Measurements from ENCODE around the gene DGCR6. TPM values are rescaled to one million over a fixed set of nuclear protein-coding genes. Genes with fewer than 3 reads are reported as not detected.
"Not testable (repeated sequence)": the region's sequence is repeated elsewhere in the genome, so short reads cannot be mapped to it uniquely, and the experiment has no call there.

Gene DGCR6
- total and polyA plus RNA-seq, 2 experiments from 2014 or later: 0.86 to 3.0 TPM

DNA sequence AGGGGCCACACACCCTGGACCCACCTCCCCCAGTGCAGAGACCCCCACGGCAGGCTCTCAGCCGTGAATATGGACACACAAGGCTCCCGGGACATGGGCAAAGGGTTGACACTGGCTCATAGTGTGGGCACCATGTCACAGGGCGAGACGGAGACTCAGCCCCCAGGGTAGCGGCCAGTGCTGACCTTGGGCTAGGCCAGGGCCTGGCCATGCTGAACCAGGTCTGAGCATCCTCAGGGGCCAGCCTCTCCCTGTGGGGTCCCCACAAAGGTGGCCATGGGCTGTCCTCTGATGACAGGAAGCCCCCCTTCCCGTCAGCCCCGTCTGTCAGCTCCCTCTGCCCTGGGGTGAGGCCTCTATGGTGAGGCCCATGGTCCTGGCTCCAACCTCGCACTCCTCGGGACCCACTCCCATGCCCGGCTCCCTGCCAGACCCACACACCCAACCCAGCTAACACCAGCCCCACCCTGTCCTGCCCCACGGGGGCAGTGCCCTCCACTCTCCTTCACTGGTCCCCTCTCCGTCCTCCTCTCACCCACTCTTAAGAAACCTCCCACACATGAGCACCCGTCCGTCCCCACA is 49.0 kb downstream of the DGCR6 start:
- Histone ChIP-seq H3K79me2 (ENCODE audit: insufficient read depth) (no peaks in the 10 kb centered on the region), H3K27me3 (replicated peaks; ENCODE audit: insufficient read depth) (peaks cover 6% of the 10 kb centered on the region; the same call in 1 of the 2 replicates), H3K4me1 (ENCODE audit: insufficient read depth) (no peaks in the 10 kb centered on the region), H2AFZ (no peak overlapping the region), H3K4me2 (ENCODE audit: unreplicated experiment) (no peak overlapping the region), H3K36me3 (ENCODE audit: low read depth) (no peaks in the 10 kb centered on the region), H3K9ac (no peak overlapping the region), H3K9me3 (ENCODE audit: low read depth) (no peaks in the 10 kb centered on the region), H3F3A (ENCODE audit: insufficient read depth) (no peaks in the 10 kb centered on the region), H4K20me1 (ENCODE audit: insufficient read depth) (no peaks in the 10 kb centered on the region), H3K27ac (no peak overlapping the region), H3K9me2 (ENCODE audit: insufficient read depth) (no peaks in the 10 kb centered on the region), H3K4me3 (no peak overlapping the region)
- TF ChIP-seq EZH2 (IDR thresholded peaks at IDR 0.05; ENCODE audit: insufficient read depth, poor library complexity, severe bottlenecking): no peak
- no peak for TF ChIP-seq EZH2phosphoT487 (IDR thresholded peaks at IDR 0.05; ENCODE audit: insufficient read depth, low read depth)
- DNase-seq: no peak
- WGBS, 2 experiments (ENCODE audit: low coverage in 1 of 2, low lambda C conversion rate in 2 of 2, missing lambda C conversion rate in 2 of 2): 61 to 63% methylated on average over 15 of the region's 15 CpGs
- in situ Hi-C loops (cut with MboI): no loop called here

DNA sequence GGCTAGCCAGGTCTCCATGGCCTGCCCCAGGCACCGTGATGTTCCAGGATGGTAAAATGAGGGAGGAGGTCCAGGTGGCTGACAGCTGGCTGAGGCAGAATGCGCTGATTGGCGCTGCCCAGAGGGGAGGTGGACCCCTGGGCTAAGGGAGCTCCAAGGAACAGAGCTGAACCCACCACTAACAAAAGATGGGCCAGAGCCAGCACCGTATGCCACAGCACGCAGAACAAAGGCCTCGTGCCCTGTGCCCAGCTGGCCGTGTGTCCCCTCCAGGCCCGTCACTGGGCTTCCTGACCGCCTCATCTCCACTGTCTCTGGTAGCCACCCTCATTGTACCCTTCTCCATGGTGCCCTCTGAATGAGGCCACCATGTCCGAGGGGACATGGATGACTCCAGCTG is 49.6 kb downstream of the DGCR6 start:
- no peaks in the 10 kb centered on the region for H3K79me2 ChIP-seq (ENCODE audit: insufficient read depth)
- H3F3A ChIP-seq (ENCODE audit: insufficient read depth): no peaks in the 10 kb centered on the region
- TF ChIP-seq EZH2phosphoT487 (IDR thresholded peaks at IDR 0.05; ENCODE audit: insufficient read depth, low read depth) (no peak), EZH2 (IDR thresholded peaks at IDR 0.05; ENCODE audit: insufficient read depth, poor library complexity, severe bottlenecking) (no peak)
- no peaks in the 10 kb centered on the region for H3K36me3 ChIP-seq (ENCODE audit: low read depth)
- H2AFZ ChIP-seq: no peak overlapping the region
- no peak overlapping the region for H3K27ac ChIP-seq
- no peak overlapping the region for H3K4me3 ChIP-seq
- in situ Hi-C loops (cut with MboI): no loop called here
- no peaks in the 10 kb centered on the region for H3K4me1 ChIP-seq (ENCODE audit: insufficient read depth)
- no peaks in the 10 kb centered on the region for H4K20me1 ChIP-seq (ENCODE audit: insufficient read depth)
- no peaks in the 10 kb centered on the region for H3K9me3 ChIP-seq (ENCODE audit: low read depth)
- H3K27me3 ChIP-seq (replicated peaks; ENCODE audit: insufficient read depth): peaks cover 3% of the 10 kb centered on the region; the same call in 1 of the 2 replicates
- WGBS, 2 experiments (ENCODE audit: low coverage in 1 of 2, low lambda C conversion rate in 2 of 2, missing lambda C conversion rate in 2 of 2): 76 to 79% methylated on average over 10 of the region's 10 CpGs
- H3K9ac ChIP-seq: no peak overlapping the region
- no peak for DNase-seq
- no peaks in the 10 kb centered on the region for H3K9me2 ChIP-seq (ENCODE audit: insufficient read depth)
- no peak overlapping the region for H3K4me2 ChIP-seq (ENCODE audit: unreplicated experiment)

DNA sequence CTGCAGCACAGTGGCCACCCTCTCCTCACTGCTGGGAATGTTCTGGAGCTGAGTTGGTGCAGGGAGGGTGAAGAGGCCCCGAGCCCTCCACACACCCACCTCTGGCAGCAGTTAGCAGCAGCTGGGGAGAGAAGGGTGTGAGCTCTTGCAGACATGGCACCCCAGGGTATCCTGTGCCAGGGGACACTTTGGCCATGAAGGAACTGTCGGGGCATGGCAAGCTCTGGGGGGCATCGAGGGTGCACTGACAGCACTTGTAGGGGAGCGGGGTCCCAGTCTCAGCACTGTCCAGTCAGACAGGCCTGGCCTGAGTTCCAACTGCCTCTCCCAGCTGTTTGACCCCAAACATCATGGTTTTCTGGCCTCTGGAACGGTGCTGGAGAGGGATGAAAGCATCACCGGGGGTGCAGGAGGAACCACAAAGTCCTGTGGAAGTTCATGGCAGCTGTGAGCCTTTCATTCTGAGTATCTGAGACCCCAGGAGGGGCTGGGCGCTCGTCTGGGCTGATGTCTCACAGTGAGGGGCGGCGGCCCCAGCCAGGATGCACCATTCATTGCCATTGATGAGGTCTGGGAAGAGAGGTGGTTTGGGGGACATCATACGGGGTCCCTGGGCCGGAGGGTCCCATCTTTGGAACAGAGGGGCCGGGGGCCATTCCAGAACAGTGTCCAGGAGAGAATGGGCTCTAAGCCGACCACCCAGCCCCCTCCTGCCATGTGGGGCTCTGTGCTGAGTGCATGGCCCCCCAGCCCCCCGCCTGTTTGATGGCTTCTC is 50.2 kb downstream of the DGCR6 start:
- H3K79me2 ChIP-seq (ENCODE audit: insufficient read depth); H2AFZ ChIP-seq; in situ Hi-C loops (cut with MboI); H3K4me1 ChIP-seq (ENCODE audit: insufficient read depth); H3K4me3 ChIP-seq; H3F3A ChIP-seq (ENCODE audit: insufficient read depth); H4K20me1 ChIP-seq (ENCODE audit: insufficient read depth); H3K36me3 ChIP-seq (ENCODE audit: low read depth); H3K27ac ChIP-seq; H3K9me2 ChIP-seq (ENCODE audit: insufficient read depth); DNase-seq; H3K9ac ChIP-seq; H3K4me2 ChIP-seq (ENCODE audit: unreplicated experiment); H3K9me3 ChIP-seq (ENCODE audit: low read depth); H3K27me3 ChIP-seq (replicated peaks; ENCODE audit: insufficient read depth): not testable (repeated sequence)
- WGBS, 2 experiments (ENCODE audit: low coverage in 1 of 2, low lambda C conversion rate in 2 of 2, missing lambda C conversion rate in 2 of 2): 33 to 51% methylated on average over 12 to 14 of the region's 15 CpGs

DNA sequence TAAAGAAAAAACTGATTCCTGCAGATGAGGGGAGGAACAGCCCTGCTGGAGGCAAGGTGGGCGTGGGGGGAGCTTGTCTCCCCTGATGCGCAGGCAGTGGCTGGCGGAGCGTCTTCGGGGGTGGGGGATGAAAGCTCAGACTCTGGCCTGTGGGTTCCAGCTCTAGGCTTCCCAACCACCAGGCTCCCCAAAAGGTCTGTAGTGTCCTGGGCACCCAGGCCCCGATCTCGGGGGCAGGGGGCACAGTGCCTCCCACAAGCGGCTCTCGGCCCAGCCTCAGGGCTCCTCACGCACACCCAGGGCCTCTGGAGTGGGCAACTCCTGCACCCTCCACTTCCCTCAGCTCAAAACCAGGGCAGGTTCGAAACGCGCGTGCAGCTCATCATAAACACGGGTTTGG is 50.8 kb downstream of the DGCR6 start:
- H3K79me2 ChIP-seq (ENCODE audit: insufficient read depth); H3K4me1 ChIP-seq (ENCODE audit: insufficient read depth); H3K9ac ChIP-seq; H3K27me3 ChIP-seq (replicated peaks; ENCODE audit: insufficient read depth); H3K27ac ChIP-seq; H3K4me2 ChIP-seq (ENCODE audit: unreplicated experiment); H3F3A ChIP-seq (ENCODE audit: insufficient read depth); H3K9me3 ChIP-seq (ENCODE audit: low read depth); H3K4me3 ChIP-seq; H4K20me1 ChIP-seq (ENCODE audit: insufficient read depth); H2AFZ ChIP-seq; H3K36me3 ChIP-seq (ENCODE audit: low read depth); H3K9me2 ChIP-seq (ENCODE audit: insufficient read depth); in situ Hi-C loops (cut with MboI); DNase-seq: not testable (repeated sequence)
- WGBS, 2 experiments (ENCODE audit: low coverage in 1 of 2, low lambda C conversion rate in 2 of 2, missing lambda C conversion rate in 2 of 2): 48 to 55% methylated on average over 10 to 15 of the region's 15 CpGs

DNA sequence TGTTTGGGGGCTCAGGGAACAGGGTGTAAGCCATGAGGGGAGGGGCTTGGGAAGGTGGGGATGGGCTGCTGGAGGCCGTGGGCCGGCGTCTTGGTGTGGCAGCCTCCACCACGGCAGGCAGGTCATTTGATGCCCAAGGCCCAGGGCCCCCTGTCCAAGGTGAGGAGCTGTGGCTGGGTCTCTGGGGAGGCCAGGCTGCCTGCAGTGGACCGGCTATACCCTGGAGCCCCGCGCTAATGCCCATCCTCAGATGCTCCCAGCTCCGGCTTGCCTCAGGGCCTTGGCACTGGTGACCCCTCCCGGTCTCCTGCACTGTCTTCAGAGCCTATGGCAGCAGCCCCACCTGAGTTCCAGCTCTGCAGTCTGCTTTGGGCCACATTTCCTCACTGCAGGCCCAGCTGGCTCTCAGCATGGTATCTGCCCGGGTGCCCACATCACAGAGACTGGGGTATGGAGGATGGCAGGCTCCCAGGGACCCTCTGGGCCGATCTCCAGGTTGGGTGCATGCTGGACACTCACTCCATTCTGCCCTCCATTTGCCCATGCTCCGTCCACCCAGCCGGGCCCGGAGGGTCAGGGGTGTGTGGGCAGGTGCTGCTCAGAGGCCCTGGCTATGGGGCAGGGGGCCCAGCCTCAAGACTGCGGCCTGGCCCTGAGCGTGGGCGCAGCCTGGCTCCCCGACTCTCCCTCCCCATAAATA is 51.7 kb downstream of the DGCR6 start:
- in situ Hi-C loops (cut with MboI): not testable (repeated sequence)

DNA sequence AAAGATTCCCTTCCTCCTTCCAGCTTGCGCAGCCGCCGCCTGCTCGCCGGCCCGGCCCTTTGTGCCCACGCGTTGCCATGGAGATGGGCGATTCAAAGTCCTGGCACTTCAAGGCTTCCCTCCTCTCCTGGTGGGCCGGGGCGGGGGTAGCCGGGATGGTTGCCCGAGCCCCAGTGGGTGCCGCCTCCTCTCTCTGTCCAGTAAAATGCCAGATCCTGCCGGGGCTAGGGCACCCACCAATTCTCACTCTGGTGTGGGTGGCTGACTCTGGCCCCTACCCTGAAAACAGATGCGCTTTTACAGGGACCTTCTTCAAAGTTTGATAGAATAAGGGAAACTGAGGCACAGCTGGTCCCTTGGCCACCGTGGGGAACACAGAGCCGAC is 52.2 kb downstream of the DGCR6 start:
- H3K4me3 ChIP-seq; H3K27ac ChIP-seq; H3K27me3 ChIP-seq (replicated peaks; ENCODE audit: insufficient read depth); H3K9me2 ChIP-seq (ENCODE audit: insufficient read depth); H3K4me1 ChIP-seq (ENCODE audit: insufficient read depth); H3K4me2 ChIP-seq (ENCODE audit: unreplicated experiment); in situ Hi-C loops (cut with MboI); H3K9me3 ChIP-seq (ENCODE audit: low read depth); DNase-seq; H3F3A ChIP-seq (ENCODE audit: insufficient read depth); H3K36me3 ChIP-seq (ENCODE audit: low read depth); H3K79me2 ChIP-seq (ENCODE audit: insufficient read depth); H4K20me1 ChIP-seq (ENCODE audit: insufficient read depth); H3K9ac ChIP-seq; H2AFZ ChIP-seq: not testable (repeated sequence)
- WGBS, 2 experiments (ENCODE audit: low coverage in 1 of 2, low lambda C conversion rate in 2 of 2, missing lambda C conversion rate in 2 of 2): 82 to 88% methylated on average over 17 to 18 of the region's 18 CpGs

More for the DNA sequence above, 51.7 kb downstream of the DGCR6 start:
- H3K4me2 ChIP-seq (ENCODE audit: unreplicated experiment); H3F3A ChIP-seq (ENCODE audit: insufficient read depth); H3K9me2 ChIP-seq (ENCODE audit: insufficient read depth); H3K9ac ChIP-seq; H3K27ac ChIP-seq; H3K4me3 ChIP-seq; H3K9me3 ChIP-seq (ENCODE audit: low read depth); H2AFZ ChIP-seq; H3K79me2 ChIP-seq (ENCODE audit: insufficient read depth); DNase-seq; H3K4me1 ChIP-seq (ENCODE audit: insufficient read depth); H4K20me1 ChIP-seq (ENCODE audit: insufficient read depth); H3K27me3 ChIP-seq (replicated peaks; ENCODE audit: insufficient read depth); H3K36me3 ChIP-seq (ENCODE audit: low read depth): not testable (repeated sequence)
- 60 to 65% methylated on average over 12 to 16 of the region's 18 CpGs for WGBS, 2 experiments (ENCODE audit: low coverage in 1 of 2, low lambda C conversion rate in 2 of 2, missing lambda C conversion rate in 2 of 2)

DNA sequence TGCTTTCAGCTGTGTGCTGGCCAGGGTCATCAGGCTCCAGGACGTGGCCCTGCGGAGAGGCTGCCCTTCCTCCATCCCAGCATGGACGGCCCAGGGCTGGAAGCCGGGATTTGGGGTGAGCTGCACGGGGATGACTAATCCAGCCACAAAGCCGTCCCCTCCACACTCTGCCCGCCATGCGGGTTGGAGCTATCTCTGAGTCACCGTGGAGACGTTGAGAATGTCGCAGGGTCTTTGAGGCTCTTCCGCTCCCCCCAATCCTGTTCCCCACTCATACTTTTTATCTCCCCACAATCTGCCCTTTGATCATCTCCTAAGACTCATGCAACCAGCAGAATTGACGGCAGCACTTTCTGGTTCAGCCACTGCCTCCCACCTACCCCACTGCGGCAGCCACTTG is 52.6 kb downstream of the DGCR6 start:
- H3K27ac ChIP-seq; H3K4me2 ChIP-seq (ENCODE audit: unreplicated experiment); in situ Hi-C loops (cut with MboI); H3K4me3 ChIP-seq; H3F3A ChIP-seq (ENCODE audit: insufficient read depth); H3K79me2 ChIP-seq (ENCODE audit: insufficient read depth); H3K27me3 ChIP-seq (replicated peaks; ENCODE audit: insufficient read depth); H3K9me2 ChIP-seq (ENCODE audit: insufficient read depth); H4K20me1 ChIP-seq (ENCODE audit: insufficient read depth); H3K9me3 ChIP-seq (ENCODE audit: low read depth); DNase-seq; H2AFZ ChIP-seq; H3K36me3 ChIP-seq (ENCODE audit: low read depth); H3K9ac ChIP-seq; H3K4me1 ChIP-seq (ENCODE audit: insufficient read depth): not testable (repeated sequence)
- 49 to 57% methylated on average over 14 of the region's 14 CpGs for WGBS, 2 experiments (ENCODE audit: low coverage in 1 of 2, low lambda C conversion rate in 2 of 2, missing lambda C conversion rate in 2 of 2)
